K562 (cell line): Measurements from ENCODE around the gene FTL. TPM values are rescaled to one million over a fixed set of nuclear protein-coding genes. Genes with fewer than 3 reads are reported as not detected.

Source experiments
- ETS2 ChIP-seq: IDR thresholded peaks from 2 replicates; pipeline ENCODE4 v1.6.1; 2016; ENCODE audit warnings: borderline replicate concordance, missing genetic modification characterization, mild to moderate bottlenecking, moderate library complexity, missing compliant biosample characterization; ENCODE audit not compliant: poor library complexity, severe bottlenecking
- FOXA3 ChIP-seq, 2 experiments: fragments of 450-650 bp in 1 of 2; sonication (generic) in 1 of 2; formaldehyde crosslinking; IDR thresholded peaks in 1 of 2; conservative IDR thresholded peaks in 1 of 2; 2 replicates each; pipeline versions ENCODE4 v1.4.0 to v1.8.0; 2020 to 2022; ENCODE audit warnings: mild to moderate bottlenecking in 2 of 2, missing genetic modification reagents in 1 of 2
- HOXB6 ChIP-seq: fragments of 250-450 bp; sonication (Bioruptor Pico); IDR thresholded peaks from 2 replicates; pipeline ENCODE4 v1.5.1; 2022; ENCODE audit warnings: mild to moderate bottlenecking, borderline replicate concordance
- SAFB ChIP-seq: fragments of 200-400 bp; formaldehyde crosslinking; IDR thresholded peaks from 2 replicates; pipeline ENCODE4 v1.6.1; 2017; ENCODE audit warnings: low read depth, low read length, borderline replicate concordance
- ZC3H11A ChIP-seq: IDR thresholded peaks from 2 replicates; pipeline ENCODE4 v1.6.1; 2012; ENCODE audit warnings: low read depth, low read length, improper control_type of control experiment
- ZNF347 ChIP-seq: fragments of 450-650 bp; formaldehyde crosslinking; IDR thresholded peaks from 2 replicates; pipeline ENCODE4 v1.4.0; 2020; ENCODE audit warnings: low read depth, mild to moderate bottlenecking, moderate library complexity
- polyA plus RNA-seq, 8 experiments: library from polyadenylated mRNA; depleted of rRNA in 4 of 8; stranded (reverse) in 5 of 8; unstranded in 3 of 8; fragments of >200 nt; fragmentation: Nextera tagmentation in 2 of 8; fragmentation: Illumina TruSeq in 1 of 8; extraction: Ambion mirVana in 2 of 8; extraction: Trizol in 1 of 8; gene quantifications; 2 replicates each; pipeline versions ENCODE4 v1.2.1 to v1.2.3, GENCODE V29; 2011 to 2014; ENCODE audit warnings: inconsistent platforms in 1 of 8, missing spikeins in 1 of 8
- total RNA-seq, 7 experiments: library from RNA; depleted of rRNA in 6 of 7; stranded (reverse); fragments of >200 nt in 6 of 7; fragmentation: Illumina TruSeq in 2 of 7; extraction: Trizol in 2 of 7; gene quantifications; 2 replicates each; pipeline versions ENCODE4 v1.2.1 to v1.2.3, GENCODE V29; 2011 to 2021; ENCODE audit warnings: low replicate concordance in 1 of 7
- TF ChIP-seq, protein P1 (sequence below): fragments of 200-800 bp; sonication (Bioruptor generic); IDR thresholded peaks from 2 replicates; pipeline ENCODE4 v1.6.1; 2016; ENCODE audit warnings: missing genetic modification characterization, missing compliant biosample characterization

The FTL gene
- total and polyA plus RNA-seq, 9 of the 15 experiments (the other 6 are each of a cell fraction or from before 2014, with no cell fraction given) = 1,231 to 27,415 (median 3,965) TPM

DNA sequence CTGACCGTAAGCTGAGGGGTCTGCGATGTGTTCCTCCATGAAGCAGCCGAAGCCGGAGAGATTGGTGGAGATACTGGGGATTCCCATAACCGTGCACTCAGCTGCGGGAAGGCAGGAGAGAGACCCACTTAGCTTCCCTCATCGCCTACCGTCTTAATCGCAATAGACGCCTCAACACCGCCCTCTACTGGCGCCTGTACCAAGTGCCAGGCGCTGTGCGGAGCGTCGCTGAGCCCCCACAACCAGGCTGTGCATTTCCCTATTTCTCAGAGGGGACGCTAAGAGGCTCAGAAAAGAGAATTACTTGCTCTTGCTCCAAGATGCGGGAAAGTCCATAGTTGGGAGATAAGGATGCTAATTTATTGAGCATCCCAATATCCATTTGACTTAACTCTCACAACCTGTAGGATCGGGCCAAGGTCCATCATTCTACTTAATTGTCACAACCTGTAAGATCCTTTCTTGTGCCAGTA, 5.8 kb downstream of the FTL start (continued):
- TF ChIP-seq, protein P1, sequence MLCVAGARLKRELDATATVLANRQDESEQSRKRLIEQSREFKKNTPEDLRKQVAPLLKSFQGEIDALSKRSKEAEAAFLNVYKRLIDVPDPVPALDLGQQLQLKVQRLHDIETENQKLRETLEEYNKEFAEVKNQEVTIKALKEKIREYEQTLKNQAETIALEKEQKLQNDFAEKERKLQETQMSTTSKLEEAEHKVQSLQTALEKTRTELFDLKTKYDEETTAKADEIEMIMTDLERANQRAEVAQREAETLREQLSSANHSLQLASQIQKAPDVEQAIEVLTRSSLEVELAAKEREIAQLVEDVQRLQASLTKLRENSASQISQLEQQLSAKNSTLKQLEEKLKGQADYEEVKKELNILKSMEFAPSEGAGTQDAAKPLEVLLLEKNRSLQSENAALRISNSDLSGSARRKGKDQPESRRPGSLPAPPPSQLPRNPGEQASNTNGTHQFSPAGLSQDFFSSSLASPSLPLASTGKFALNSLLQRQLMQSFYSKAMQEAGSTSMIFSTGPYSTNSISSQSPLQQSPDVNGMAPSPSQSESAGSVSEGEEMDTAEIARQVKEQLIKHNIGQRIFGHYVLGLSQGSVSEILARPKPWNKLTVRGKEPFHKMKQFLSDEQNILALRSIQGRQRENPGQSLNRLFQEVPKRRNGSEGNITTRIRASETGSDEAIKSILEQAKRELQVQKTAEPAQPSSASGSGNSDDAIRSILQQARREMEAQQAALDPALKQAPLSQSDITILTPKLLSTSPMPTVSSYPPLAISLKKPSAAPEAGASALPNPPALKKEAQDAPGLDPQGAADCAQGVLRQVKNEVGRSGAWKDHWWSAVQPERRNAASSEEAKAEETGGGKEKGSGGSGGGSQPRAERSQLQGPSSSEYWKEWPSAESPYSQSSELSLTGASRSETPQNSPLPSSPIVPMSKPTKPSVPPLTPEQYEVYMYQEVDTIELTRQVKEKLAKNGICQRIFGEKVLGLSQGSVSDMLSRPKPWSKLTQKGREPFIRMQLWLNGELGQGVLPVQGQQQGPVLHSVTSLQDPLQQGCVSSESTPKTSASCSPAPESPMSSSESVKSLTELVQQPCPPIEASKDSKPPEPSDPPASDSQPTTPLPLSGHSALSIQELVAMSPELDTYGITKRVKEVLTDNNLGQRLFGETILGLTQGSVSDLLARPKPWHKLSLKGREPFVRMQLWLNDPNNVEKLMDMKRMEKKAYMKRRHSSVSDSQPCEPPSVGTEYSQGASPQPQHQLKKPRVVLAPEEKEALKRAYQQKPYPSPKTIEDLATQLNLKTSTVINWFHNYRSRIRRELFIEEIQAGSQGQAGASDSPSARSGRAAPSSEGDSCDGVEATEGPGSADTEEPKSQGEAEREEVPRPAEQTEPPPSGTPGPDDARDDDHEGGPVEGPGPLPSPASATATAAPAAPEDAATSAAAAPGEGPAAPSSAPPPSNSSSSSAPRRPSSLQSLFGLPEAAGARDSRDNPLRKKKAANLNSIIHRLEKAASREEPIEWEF (CRISPR knock-in tag) = no peak
- TF ChIP-seq ZC3H11A (no peak), SAFB (no peak), FOXA3 (CRISPR knock-in tag; conservative IDR thresholded peaks at IDR 0.05 in 1 of 2, IDR thresholded peaks at IDR 0.05 in 1 of 2) (no peak), ETS2 (tag) (no peak), HOXB6 (CRISPR knock-in tag) (no peak), ZNF347 (no peak)
